Epithelial cell of proximal tubule (primary cell): ENCODE measurements around the gene KRT36. TPM values are rescaled to one million over a fixed set of nuclear protein-coding genes. Genes with fewer than 3 reads are reported as not detected.

Experiments
- DNase-seq: peaks from one replicate; pipeline ENCODE4 v3.0.0-alpha.2; 2011; ENCODE audit warnings: low read depth
- H3K4me3 ChIP-seq: 2 replicates; pipeline ENCODE4 v1.5.1; 2011; ENCODE audit warnings: low read depth, mild to moderate bottlenecking, low read length
- total RNA-seq: library from RNA; depleted of rRNA; stranded (reverse); fragments of >200 nt; gene quantifications from 2 replicates; pipeline ENCODE4 v1.2.3, GENCODE V29; 2015
- TF ChIP-seq, protein P1 (sequence below): conservative IDR thresholded peaks from 2 replicates; pipeline ENCODE4 v1.5.1; 2012; ENCODE audit warnings: low read depth, mild to moderate bottlenecking, low read length

The KRT36 gene
- total RNA-seq, 1 donor from 2014 or later = not detected

DNA sequence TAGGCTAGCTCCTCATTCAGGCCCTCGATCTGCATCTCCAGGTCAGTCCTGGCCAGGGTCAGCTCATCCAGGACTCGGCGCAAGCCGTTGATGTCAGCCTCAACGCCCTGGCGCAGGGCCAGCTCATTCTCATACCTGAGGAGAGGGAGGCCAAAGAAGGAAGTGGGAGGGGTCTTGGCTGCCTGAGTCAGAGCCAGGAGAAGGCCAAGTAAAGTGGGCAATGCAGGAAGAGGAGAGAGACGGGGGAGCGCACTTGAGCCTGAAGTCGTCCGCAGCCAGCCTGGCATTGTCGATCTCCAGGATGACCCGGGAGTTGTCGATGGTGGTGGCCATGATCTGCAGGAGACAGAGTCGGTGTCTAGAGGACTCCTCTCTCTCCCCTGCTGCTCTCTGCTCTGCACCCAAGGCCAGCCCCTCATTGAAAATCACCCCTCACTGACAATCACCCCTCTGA lies 27.1 kb upstream of the KRT36 start:
- TF ChIP-seq, protein P1, sequence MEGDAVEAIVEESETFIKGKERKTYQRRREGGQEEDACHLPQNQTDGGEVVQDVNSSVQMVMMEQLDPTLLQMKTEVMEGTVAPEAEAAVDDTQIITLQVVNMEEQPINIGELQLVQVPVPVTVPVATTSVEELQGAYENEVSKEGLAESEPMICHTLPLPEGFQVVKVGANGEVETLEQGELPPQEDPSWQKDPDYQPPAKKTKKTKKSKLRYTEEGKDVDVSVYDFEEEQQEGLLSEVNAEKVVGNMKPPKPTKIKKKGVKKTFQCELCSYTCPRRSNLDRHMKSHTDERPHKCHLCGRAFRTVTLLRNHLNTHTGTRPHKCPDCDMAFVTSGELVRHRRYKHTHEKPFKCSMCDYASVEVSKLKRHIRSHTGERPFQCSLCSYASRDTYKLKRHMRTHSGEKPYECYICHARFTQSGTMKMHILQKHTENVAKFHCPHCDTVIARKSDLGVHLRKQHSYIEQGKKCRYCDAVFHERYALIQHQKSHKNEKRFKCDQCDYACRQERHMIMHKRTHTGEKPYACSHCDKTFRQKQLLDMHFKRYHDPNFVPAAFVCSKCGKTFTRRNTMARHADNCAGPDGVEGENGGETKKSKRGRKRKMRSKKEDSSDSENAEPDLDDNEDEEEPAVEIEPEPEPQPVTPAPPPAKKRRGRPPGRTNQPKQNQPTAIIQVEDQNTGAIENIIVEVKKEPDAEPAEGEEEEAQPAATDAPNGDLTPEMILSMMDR = no peak
- no peak overlapping the region for H3K4me3 ChIP-seq

DNA sequence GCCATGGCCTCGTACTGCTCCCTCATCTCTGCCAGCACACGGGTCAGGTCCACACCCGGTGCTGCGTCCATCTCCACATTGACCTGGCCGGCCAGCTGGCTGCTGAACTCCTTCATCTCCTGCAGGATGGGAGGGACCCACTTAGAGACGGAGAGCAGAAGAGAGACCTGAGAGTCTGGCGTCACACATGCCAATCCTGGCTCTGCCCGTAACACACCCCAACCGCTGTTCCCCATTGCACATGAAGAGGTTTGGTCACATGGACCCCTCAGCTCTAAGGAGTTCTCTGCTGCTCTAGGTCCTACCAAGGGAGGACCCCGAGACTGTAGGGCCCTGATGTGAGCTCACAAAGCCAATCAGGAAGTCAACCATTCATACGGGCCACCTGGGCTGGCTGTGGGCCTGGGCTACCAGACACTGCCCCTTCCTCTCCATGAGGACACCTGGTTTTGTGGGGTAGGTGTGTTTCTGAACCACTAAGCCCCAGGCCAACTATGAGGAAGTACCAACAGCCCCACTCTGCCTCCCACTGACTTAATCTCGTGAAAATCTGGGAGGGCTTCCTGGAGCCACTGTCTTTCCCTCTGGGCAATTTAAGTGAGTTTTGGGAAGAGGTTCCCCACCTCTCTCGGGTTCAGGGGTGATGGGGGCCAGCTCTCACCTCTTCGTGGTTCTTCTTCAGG lies 26.6 kb upstream of the KRT36 start:
- H3K4me3 ChIP-seq = no peak overlapping the region
- DNase-seq = no peak
- TF ChIP-seq, protein P1 = no peak

More for the DNA sequence above, 27.1 kb upstream of the KRT36 start:
- DNase-seq = no peak

- TF ChIP-seq, protein P1 = no peak
- H3K4me3 ChIP-seq = no peak overlapping the region
- no peak for DNase-seq
Measured at GRCh38 chr17:41513168-41513547, 23.4 kb upstream of the KRT36 start.

GRCh38 chr17:41512546-41513167 lies 22.9 kb upstream of the KRT36 start:
- no peak overlapping the region for H3K4me3 ChIP-seq
- DNase-seq = no peak
- TF ChIP-seq, protein P1 = no peak

- no peak for DNase-seq
- TF ChIP-seq, protein P1 = no peak
- H3K4me3 ChIP-seq = no peak overlapping the region
Measured at GRCh38 chr17:41511716-41512115, 22.0 kb upstream of the KRT36 start.

- no peak for DNase-seq
Measured at GRCh38 chr17:41511116-41511515, 21.4 kb upstream of the KRT36 start.

More at GRCh38 chr17:41511116-41511515, 21.4 kb upstream of the KRT36 start:
- H3K4me3 ChIP-seq = no peak overlapping the region
- TF ChIP-seq, protein P1 = no peak
